ENCODE data around the gene FOXRED2.
"Not testable (repeated sequence)": the region's sequence is repeated elsewhere in the genome, so short reads cannot be mapped to it uniquely, and the experiment has no call there.

Gene FOXRED2

DNA sequence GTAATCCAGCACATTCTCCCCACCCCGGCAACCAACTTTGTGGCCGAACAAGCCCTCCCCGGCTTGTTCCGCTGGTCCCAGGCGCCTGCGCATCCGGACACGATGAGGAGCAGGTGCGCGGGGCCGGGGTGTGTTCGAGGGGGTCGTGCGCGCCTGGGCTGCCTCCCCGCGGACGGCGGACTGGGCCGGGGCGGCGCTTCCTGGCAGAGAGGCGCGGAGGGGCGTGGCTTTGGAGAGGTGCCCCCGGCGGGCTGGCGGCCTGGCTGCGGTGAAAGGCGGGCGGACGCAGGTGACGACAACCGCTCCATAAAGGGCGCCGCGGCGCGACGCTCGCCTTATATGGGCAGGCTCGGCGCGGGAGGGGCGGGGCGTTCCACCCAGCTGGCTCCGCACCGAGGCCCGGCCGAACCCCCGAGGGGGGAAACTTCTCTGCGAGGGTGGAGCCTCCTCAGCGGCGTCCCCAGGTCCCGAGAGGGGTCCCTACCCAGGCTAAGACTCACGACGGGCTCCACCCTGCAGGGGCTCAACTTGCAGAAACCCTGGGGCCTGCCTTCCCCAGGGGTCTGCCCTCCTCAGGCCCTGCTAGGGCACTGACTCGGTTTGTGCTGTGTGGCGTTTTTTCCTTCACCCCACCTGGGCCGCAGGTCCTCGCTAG, 51.8 kb downstream of the FOXRED2 start:
- Histone ChIP-seq H3K23ac (ENCODE audit: low read length) (no peak overlapping the region), H3K9me3 (ENCODE audit: insufficient read depth, low read depth, low read length) (no peaks in the 10 kb centered on the region), H3K79me2 (ENCODE audit: control insufficient read depth, insufficient read depth, low read length, poor library complexity) (peaks cover 5% of the 10 kb centered on the region), H2BK5ac (ENCODE audit: low read depth, low read length, poor library complexity) (peak overlapping the region; percentile 75), H3K9ac (ENCODE audit: low read length) (peak overlapping the region; percentile 77), H3K18ac (ENCODE audit: low read length) (peak overlapping the region; percentile 75), H3K27ac (ENCODE audit: low read depth, low read length) (peak overlapping the region; percentile 62), H3K4me1 (ENCODE audit: control insufficient read depth in 1 of 2, insufficient read depth in 2 of 2, low read length in 2 of 2) (peaks cover 16 to 26% of the 10 kb centered on the region in 2 experiments), H2AFZ (ENCODE audit: insufficient read depth, low read length, poor library complexity) (peak overlapping the region; percentile 77), H3K14ac (ENCODE audit: low read length) (peak overlapping the region; percentile 85), H3K4ac (ENCODE audit: low read depth, low read length) (peak overlapping the region; percentile 68), H2AK5ac (ENCODE audit: low read length) (peak overlapping the region; percentile 49), H4K91ac (ENCODE audit: low read depth, low read length) (peak overlapping the region; percentile 91), H3K27me3 (ENCODE audit: insufficient read depth, low read length) (no peaks in the 10 kb centered on the region), H2BK12ac (ENCODE audit: low read length) (peak overlapping the region; percentile 91), H4K12ac (ENCODE audit: low read depth, low read length) (peak overlapping the region; percentile 72), H3K79me1 (ENCODE audit: low read length) (peaks cover 19% of the 10 kb centered on the region), H3K4me2 (ENCODE audit: low read length) (peak overlapping the region; percentile 95), H3K4me3 (ENCODE audit: low read depth, low read length) (peak overlapping the region; percentile 68), H3K36me3 (ENCODE audit: control insufficient read depth in 1 of 2, insufficient read depth in 2 of 2, low read length in 2 of 2) (no peaks in the 10 kb centered on the region), H2BK120ac (ENCODE audit: insufficient read depth, low read length, poor library complexity) (peak overlapping the region; percentile 81), H4K8ac (ENCODE audit: low read depth, low read length) (peak overlapping the region; percentile 82)
- DNase-seq, result peak; percentile 88 to 93
- WGBS (ENCODE audit: extremely low coverage, insufficient coverage, insufficient read length), result no CpG with 5 or more reads among the region's 61 CpGs

DNA sequence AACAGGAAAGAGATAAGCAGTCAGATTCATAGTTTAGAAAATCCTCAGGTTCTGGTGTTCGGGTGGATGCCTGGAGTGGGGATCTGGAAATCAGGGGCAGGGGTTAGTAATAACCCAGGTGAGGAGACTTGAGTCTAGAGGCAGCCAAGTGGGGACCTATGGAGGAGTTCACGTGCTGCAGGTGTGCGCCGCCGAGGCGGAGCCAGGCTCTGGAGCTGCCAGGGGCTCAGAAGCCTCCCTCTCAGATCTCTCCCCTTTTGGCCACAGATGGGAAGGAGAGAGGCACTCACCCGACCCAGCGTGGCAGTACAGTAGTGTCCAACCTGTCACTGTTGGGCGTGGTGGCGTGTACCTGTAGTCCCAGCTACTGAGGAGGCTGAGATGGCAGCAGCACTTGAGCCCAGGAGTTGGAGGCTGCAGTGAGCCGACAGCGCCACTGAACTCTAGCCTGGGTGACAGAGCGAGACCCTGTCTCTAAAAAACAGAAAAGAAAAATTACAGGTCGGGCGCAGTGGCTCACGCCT, 52.9 kb downstream of the FOXRED2 start:
- Histone ChIP-seq H3K9me3 (ENCODE audit: insufficient read depth, low read depth, low read length) (no peaks in the 10 kb centered on the region), H3K23ac (ENCODE audit: low read length) (no peak overlapping the region), H4K8ac (ENCODE audit: low read depth, low read length) (no peak overlapping the region), H4K12ac (ENCODE audit: low read depth, low read length) (peak overlapping the region; percentile 0), H3K79me2 (ENCODE audit: control insufficient read depth, insufficient read depth, low read length, poor library complexity) (peaks cover 5% of the 10 kb centered on the region), H3K79me1 (ENCODE audit: low read length) (peaks cover 19% of the 10 kb centered on the region), H3K27me3 (ENCODE audit: insufficient read depth, low read length) (no peaks in the 10 kb centered on the region), H2BK5ac (ENCODE audit: low read depth, low read length, poor library complexity) (no peak overlapping the region), H2BK12ac (ENCODE audit: low read length) (peak overlapping the region; percentile 97), H3K9ac (ENCODE audit: low read length) (no peak overlapping the region), H3K4me2 (ENCODE audit: low read length) (no peak overlapping the region), H3K14ac (ENCODE audit: low read length) (no peak overlapping the region), H3K36me3 (ENCODE audit: control insufficient read depth in 1 of 2, insufficient read depth in 2 of 2, low read length in 2 of 2) (no peaks in the 10 kb centered on the region), H2AFZ (ENCODE audit: insufficient read depth, low read length, poor library complexity) (peak overlapping the region; percentile 86), H3K4me3 (ENCODE audit: low read depth, low read length) (no peak overlapping the region), H2AK5ac (ENCODE audit: low read length) (peak overlapping the region; percentile 100), H3K4ac (ENCODE audit: low read depth, low read length) (peak overlapping the region; percentile 3), H2BK120ac (ENCODE audit: insufficient read depth, low read length, poor library complexity) (peak overlapping the region; percentile 25), H3K4me1 (ENCODE audit: control insufficient read depth in 1 of 2, insufficient read depth in 2 of 2, low read length in 2 of 2) (peaks cover 16 to 24% of the 10 kb centered on the region in 2 experiments), H3K27ac (ENCODE audit: low read depth, low read length) (no peak overlapping the region), H3K18ac (ENCODE audit: low read length) (no peak overlapping the region), H4K91ac (ENCODE audit: low read depth, low read length) (peak overlapping the region; percentile 71)
- DNase-seq, result no peak
- no CpG with 5 or more reads among the region's 16 CpGs for WGBS (ENCODE audit: extremely low coverage, insufficient coverage, insufficient read length)

DNA sequence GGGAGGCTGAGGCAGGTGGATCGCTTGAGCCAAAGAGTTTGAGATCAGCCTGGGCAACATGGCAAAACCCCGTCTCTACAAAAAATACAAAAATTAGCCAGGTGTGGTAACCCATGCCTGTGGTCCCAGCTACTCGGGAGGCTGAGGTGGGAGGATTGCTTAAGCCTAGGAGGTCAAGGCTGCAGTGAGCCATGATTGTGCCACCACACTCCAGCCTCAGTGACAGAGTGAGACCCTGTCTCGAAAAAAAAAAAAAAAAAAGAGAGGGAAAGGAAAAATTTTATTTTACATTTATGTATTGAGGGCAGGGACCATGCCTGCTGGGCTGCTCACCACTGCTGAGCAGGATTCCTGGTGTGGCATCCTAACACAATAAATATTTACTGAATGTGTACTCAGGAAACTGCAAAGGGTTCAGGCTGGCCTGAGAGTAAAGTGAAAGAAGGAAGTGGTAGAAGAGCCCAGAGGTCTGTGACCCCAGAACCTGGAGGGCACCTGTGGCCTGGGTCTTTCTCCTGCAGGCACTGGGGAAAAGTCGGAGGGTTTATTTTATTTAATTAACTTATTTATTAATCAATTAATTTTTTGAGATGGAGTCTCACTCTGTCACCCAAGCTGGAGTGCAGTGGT, 53.7 kb downstream of the FOXRED2 start:
- H3K9me3 ChIP-seq (ENCODE audit: insufficient read depth, low read depth, low read length); H3K23ac ChIP-seq (ENCODE audit: low read length); H3K4me2 ChIP-seq (ENCODE audit: low read length); H3K79me2 ChIP-seq (ENCODE audit: control insufficient read depth, insufficient read depth, low read length, poor library complexity); H2BK12ac ChIP-seq (ENCODE audit: low read length); H3K36me3 ChIP-seq (ENCODE audit: control insufficient read depth in 1 of 2, insufficient read depth in 2 of 2, low read length in 2 of 2); H3K4me3 ChIP-seq (ENCODE audit: low read depth, low read length); H2BK120ac ChIP-seq (ENCODE audit: insufficient read depth, low read length, poor library complexity); H4K91ac ChIP-seq (ENCODE audit: low read depth, low read length); H3K4ac ChIP-seq (ENCODE audit: low read depth, low read length); DNase-seq; H3K9ac ChIP-seq (ENCODE audit: low read length); H3K27me3 ChIP-seq (ENCODE audit: insufficient read depth, low read length); H2BK5ac ChIP-seq (ENCODE audit: low read depth, low read length, poor library complexity); H2AK5ac ChIP-seq (ENCODE audit: low read length); H3K27ac ChIP-seq (ENCODE audit: low read depth, low read length); H4K12ac ChIP-seq (ENCODE audit: low read depth, low read length); H3K18ac ChIP-seq (ENCODE audit: low read length); H4K8ac ChIP-seq (ENCODE audit: low read depth, low read length); H3K14ac ChIP-seq (ENCODE audit: low read length); H2AFZ ChIP-seq (ENCODE audit: insufficient read depth, low read length, poor library complexity): not testable (repeated sequence)
- WGBS (ENCODE audit: extremely low coverage, insufficient coverage, insufficient read length), result no CpG with 5 or more reads among the region's 5 CpGs
- Histone ChIP-seq H3K79me1 (ENCODE audit: low read length) (peaks cover 15% of the 10 kb centered on the region), H3K4me1 (ENCODE audit: control insufficient read depth in 1 of 2, insufficient read depth in 2 of 2, low read length in 2 of 2) (peaks cover 12 to 19% of the 10 kb centered on the region in 2 experiments)

DNA sequence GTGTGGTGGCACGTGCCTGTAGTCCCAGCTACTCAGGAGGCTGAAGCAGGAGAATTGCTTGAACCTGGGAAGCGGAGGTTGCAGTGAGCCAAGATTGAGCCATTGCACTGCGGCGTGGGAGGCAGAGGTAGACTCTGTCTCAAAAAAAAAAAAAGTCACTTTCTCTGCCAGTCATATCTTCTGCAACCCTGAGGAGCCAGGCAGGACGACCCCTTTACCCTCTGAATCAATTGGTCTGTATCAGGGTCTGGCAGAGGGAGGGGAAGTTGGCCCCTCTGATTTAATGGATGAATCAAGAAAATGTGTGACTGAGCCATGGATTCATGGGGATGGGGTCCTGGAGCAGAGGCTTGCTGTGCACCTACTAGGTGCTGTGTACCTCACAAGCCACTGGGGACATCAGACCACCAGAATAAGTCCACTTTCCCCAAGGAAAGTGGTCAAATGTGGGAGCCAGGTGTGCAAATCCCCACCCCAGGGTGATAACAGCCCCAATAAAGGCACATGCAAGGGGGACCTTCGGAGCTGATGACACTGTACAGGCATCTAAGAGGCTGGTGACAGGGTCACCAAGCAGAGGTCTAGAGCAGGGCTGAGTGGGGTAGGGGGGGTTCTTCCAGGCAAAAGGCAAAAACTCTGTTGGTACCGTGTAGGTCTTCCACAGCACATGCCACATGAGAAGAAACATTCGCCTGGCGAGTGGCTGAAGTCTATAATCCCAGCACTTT, 54.4 kb downstream of the FOXRED2 start:
- Histone ChIP-seq H3K27me3 (ENCODE audit: insufficient read depth, low read length) (no peaks in the 10 kb centered on the region), H3K79me1 (ENCODE audit: low read length) (peaks cover 12% of the 10 kb centered on the region), H3K23ac (ENCODE audit: low read length) (no peak overlapping the region), H2BK5ac (ENCODE audit: low read depth, low read length, poor library complexity) (no peak overlapping the region), H3K27ac (ENCODE audit: low read depth, low read length) (no peak overlapping the region), H2AK5ac (ENCODE audit: low read length) (peak overlapping the region; percentile 73), H3K4ac (ENCODE audit: low read depth, low read length) (no peak overlapping the region), H3K14ac (ENCODE audit: low read length) (no peak overlapping the region), H3K4me3 (ENCODE audit: low read depth, low read length) (no peak overlapping the region), H2BK120ac (ENCODE audit: insufficient read depth, low read length, poor library complexity) (no peak overlapping the region), H3K9ac (ENCODE audit: low read length) (no peak overlapping the region), H4K12ac (ENCODE audit: low read depth, low read length) (no peak overlapping the region), H2AFZ (ENCODE audit: insufficient read depth, low read length, poor library complexity) (no peak overlapping the region), H2BK12ac (ENCODE audit: low read length) (no peak overlapping the region), H3K4me2 (ENCODE audit: low read length) (no peak overlapping the region), H3K9me3 (ENCODE audit: insufficient read depth, low read depth, low read length) (no peaks in the 10 kb centered on the region), H4K8ac (ENCODE audit: low read depth, low read length) (no peak overlapping the region), H3K18ac (ENCODE audit: low read length) (no peak overlapping the region), H4K91ac (ENCODE audit: low read depth, low read length) (no peak overlapping the region), H3K79me2 (ENCODE audit: control insufficient read depth, insufficient read depth, low read length, poor library complexity) (peaks cover 3% of the 10 kb centered on the region), H3K4me1 (ENCODE audit: control insufficient read depth in 1 of 2, insufficient read depth in 2 of 2, low read length in 2 of 2) (peaks cover 5 to 13% of the 10 kb centered on the region in 2 experiments), H3K36me3 (ENCODE audit: control insufficient read depth in 1 of 2, insufficient read depth in 2 of 2, low read length in 2 of 2) (no peaks in the 10 kb centered on the region)
- no peak for DNase-seq
- no CpG with 5 or more reads among the region's 9 CpGs for WGBS (ENCODE audit: extremely low coverage, insufficient coverage, insufficient read length)

Data from trophoblast cell (in vitro differentiated cells and primary cell).